NCI-H748 treated with DMSO at 0.1 percent for 48 hours (cell line): Measurements from ENCODE around the gene GRIN3A.
"Not testable (repeated sequence)": the region's sequence is repeated elsewhere in the genome, so short reads cannot be mapped to it uniquely, and the experiment has no call there.

ENCODE experiments used
- DNase-seq: peaks from one replicate; lab custom pipeline; 2025; lab: John Stamatoyannopoulos, UW

The GRIN3A gene

GRCh38 chr9:101578378-101578777 lies 160.1 kb downstream of the GRIN3A start:
- no peak for DNase-seq

GRCh38 chr9:101574731-101575333 lies 163.6 kb downstream of the GRIN3A start:
- no peak for DNase-seq

GRCh38 chr9:101572316-101572715 lies 166.1 kb downstream of the GRIN3A start:
- no peak for DNase-seq

GRCh38 chr9:101571114-101571513 lies 167.3 kb downstream of the GRIN3A start:
- DNase-seq: no peak

GRCh38 chr9:101569741-101570501 lies 168.5 kb downstream of the GRIN3A start:
- no peak for DNase-seq

- no peak for DNase-seq
These were observed 170.6 kb downstream of the GRIN3A start for GRCh38 chr9:101567725-101568350.

- DNase-seq: no peak
These were observed 171.3 kb downstream of the GRIN3A start for GRCh38 chr9:101566904-101567724.

GRCh38 chr9:101564252-101564651 lies 174.2 kb downstream of the GRIN3A start:
- DNase-seq: no peak

GRCh38 chr9:101562966-101563365 lies 175.5 kb downstream of the GRIN3A start:
- DNase-seq: no peak

- no peak for DNase-seq
These were observed 176.7 kb downstream of the GRIN3A start for GRCh38 chr9:101561740-101562139.

GRCh38 chr9:101549472-101550098 lies 188.9 kb downstream of the GRIN3A start:
- DNase-seq: not testable (repeated sequence)

GRCh38 chr9:101543098-101543735 lies 195.2 kb downstream of the GRIN3A start:
- no peak for DNase-seq

GRCh38 chr9:101540069-101540468 lies 198.4 kb downstream of the GRIN3A start:
- no peak for DNase-seq

- DNase-seq: no peak
These were observed 201.5 kb downstream of the GRIN3A start for GRCh38 chr9:101536938-101537337.

- DNase-seq: no peak
These were observed 202.1 kb downstream of the GRIN3A start for GRCh38 chr9:101536351-101536750.

- peak; percentile 98 for DNase-seq
These were observed 204.9 kb downstream of the GRIN3A start, which contains the start of gene RNF20 for GRCh38 chr9:101533334-101534204. TSS of gene RNF20 (plus strand) at chr9:101533853. CDS start at chr9:101535424, 1,571 bp downstream.

- DNase-seq: peak; percentile 68
These were observed 208.3 kb downstream of the GRIN3A start for GRCh38 chr9:101530076-101530711.

- no peak for DNase-seq
These were observed 210.4 kb downstream of the GRIN3A start for GRCh38 chr9:101528015-101528414.

GRCh38 chr9:101527066-101527465 lies 211.4 kb downstream of the GRIN3A start:
- DNase-seq: no peak

- no peak for DNase-seq
These were observed 214.1 kb downstream of the GRIN3A start for GRCh38 chr9:101524371-101524770.
